Hematopoietic multipotent progenitor cell treated with erythropoietin and hydrocortisone succinate and interleukin-3 and kit ligand, for 17 days (in vitro differentiated cells): Measurements from ENCODE around the gene NAT16.
"Not testable (repeated sequence)": the region's sequence is repeated elsewhere in the genome, so short reads cannot be mapped to it uniquely, and the experiment has no call there.

ENCODE experiments used
- DNase-seq: peaks from one replicate; pipeline ENCODE4 v3.0.0-alpha.2; 2015; ENCODE audit warnings: low spot score

Gene NAT16

GRCh38 chr7:101156866-101157589 is 23.1 kb downstream of the NAT16 start:
- DNase-seq: no peak

- no peak for DNase-seq
Observed at GRCh38 chr7:101156277-101156676, 23.8 kb downstream of the NAT16 start.

- no peak for DNase-seq
Observed at GRCh38 chr7:101155303-101155702, 24.8 kb downstream of the NAT16 start.

GRCh38 chr7:101154693-101155102 is 25.4 kb downstream of the NAT16 start:
- DNase-seq: no peak

GRCh38 chr7:101153969-101154692 is 26.0 kb downstream of the NAT16 start, which contains the start of gene AP1S1:
AP1S1 (plus strand) TSS chr7:101154476; CDS start chr7:101154515, 39 bp downstream.
- DNase-seq: peak; percentile 92

- DNase-seq: no peak
Observed at GRCh38 chr7:101151908-101152651, 28.0 kb downstream of the NAT16 start.

- no peak for DNase-seq
Observed at GRCh38 chr7:101140746-101141382, 39.2 kb downstream of the NAT16 start.

GRCh38 chr7:101140339-101140699 is 39.8 kb downstream of the NAT16 start:
- DNase-seq: no peak

GRCh38 chr7:101138213-101138870 is 41.8 kb downstream of the NAT16 start:
- DNase-seq: peak; percentile 74

- no peak for DNase-seq
Observed at GRCh38 chr7:101137651-101138212, 42.4 kb downstream of the NAT16 start.

- no peak for DNase-seq
Observed at GRCh38 chr7:101134399-101134980, 45.6 kb downstream of the NAT16 start.

GRCh38 chr7:101133621-101134398 is 46.3 kb downstream of the NAT16 start:
- no peak for DNase-seq

GRCh38 chr7:101132626-101133600 is 47.2 kb downstream of the NAT16 start:
- DNase-seq: not testable (repeated sequence)

- no peak for DNase-seq
Observed at GRCh38 chr7:101129603-101130117, 50.4 kb downstream of the NAT16 start.

GRCh38 chr7:101128040-101128834 is 51.9 kb downstream of the NAT16 start:
- no peak for DNase-seq

GRCh38 chr7:101127460-101128039 is 52.5 kb downstream of the NAT16 start:
- DNase-seq: no peak

- peak; percentile 41 for DNase-seq
Observed at GRCh38 chr7:101126651-101127459, 53.2 kb downstream of the NAT16 start, which contains the start of gene SERPINE1. SERPINE1 (plus strand) TSS chr7:101127104; CDS start chr7:101128394, 1,290 bp downstream.
